ENCODE data around the gene ZNF76. TPM values are rescaled to one million over a fixed set of nuclear protein-coding genes. Genes with fewer than 3 reads are reported as not detected.

ZNF76 gene
- total and polyA plus RNA-seq, 10 of the 15 experiments (the other 5 are each of a cell fraction or from before 2014, with no cell fraction given) = 2.8 to 41.0 (median 24.8) TPM

GRCh38 chr6:35343835-35344550, 84.5 kb downstream of the ZNF76 start:
- Histone ChIP-seq H3K79me2 (ENCODE audit: control insufficient read depth, insufficient read depth, low read length) (peaks cover 34% of the 10 kb centered on the region), H3K9ac (ENCODE audit: control insufficient read depth, insufficient read depth, low read length) (peak overlapping the region; percentile 81; the same call in 1 of the 2 replicates), H3K27ac (ENCODE audit: control insufficient read depth, insufficient read depth) (no peak overlapping the region), H3K9me3 (replicated peaks; ENCODE audit: control insufficient read depth, insufficient read depth, low read length) (no peaks in the 10 kb centered on the region), H3K4me1 (ENCODE audit: control insufficient read depth, insufficient read depth, low read length) (peaks cover 8% of the 10 kb centered on the region), H3K27me3 (replicated peaks in 1 of 2; ENCODE audit: control insufficient read depth in 2 of 2, insufficient read depth in 2 of 2, low read length in 1 of 2) (no peaks in the 10 kb centered on the region), H2AFZ (ENCODE audit: control insufficient read depth, low read depth, low read length) (no peak overlapping the region), H4K20me1 (ENCODE audit: control insufficient read depth, insufficient read depth) (no peaks in the 10 kb centered on the region), H3K4me3 (peak overlapping the region; percentile 84), H3K36me3 (ENCODE audit: control insufficient read depth in 2 of 2, insufficient read depth in 2 of 2, low read length in 1 of 2) (0 out of 4 replicates have a peak, but pooled peaks cover 0 to 3% of the 10 kb centered on the region in 2 experiments), H3K4me2 (ENCODE audit: control insufficient read depth, insufficient read depth) (peak overlapping the region; percentile 98)
- DNase-seq (ENCODE audit: low read depth, low spot score) = no peak
- in situ Hi-C loops (cut with MboI) = loop anchor here (5.0 kb wide), 1 partner anchor 108 kb away; the partner anchor contains the start of gene FANCE
- ChIA-PET SMC1A (ENCODE audit: uncharacterized antibody, unreplicated experiment) (interaction anchor here (0.6 to 5.8 kb wide), 15 partner anchors 17 to 412 kb away, joined by 3 to 116 read pairs (median 4); partner anchors contain the start of genes DEF6, FANCE and RPL10A), RAD21 (ENCODE audit: unreplicated experiment) (interaction anchor here (0.6 to 5.8 kb wide), 10 partner anchors 16 to 390 kb away, joined by 3 to 125 read pairs (median 4); partner anchors contain the start of genes DEF6, FANCE and RPL10A), CTCF (interaction anchor here (0.6 to 6.8 kb wide), 14 partner anchors 15 to 340 kb away, joined by 3 to 177 read pairs (median 4); partner anchors contain the start of genes DEF6, FANCE and RPL10A), POLR2A (interaction anchor here (0.5 to 1.4 kb wide), 6 partner anchors 19 to 395 kb away, joined by 3 to 4 read pairs (median 3); no protein-coding TSS in a partner anchor)
- FAIRE-seq = no peak
- WGBS (ENCODE audit: insufficient coverage, insufficient replicate concordance, low lambda C conversion rate, missing lambda C conversion rate) = 81% methylated on average over 6 of the region's 6 CpGs
- intact Hi-C loops (cut with micrococcal nuclease; ENCODE audit: unreplicated experiment) = loop anchor here (2.0 to 10.0 kb wide), 2 partner anchors 59 to 391 kb away; partner anchors contain the start of gene ARMC12
- ATAC-seq = no peak
- BruUV-seq (replicated peaks) = no TSS peak
- TF ChIP-seq REST (IDR thresholded peaks at IDR 0.05; ENCODE audit: low read depth, low read length) (no peak), POU2F2 (IDR thresholded peaks at IDR 0.05; ENCODE audit: borderline replicate concordance, low read depth, low read length) (no peak), WRNIP1 (IDR thresholded peaks at IDR 0.05; ENCODE audit: borderline replicate concordance, low read depth, low read length) (no peak), CEBPZ (IDR thresholded peaks at IDR 0.05; ENCODE audit: low read depth, low read length) (no peak), IRF5 (IDR thresholded peaks at IDR 0.05; ENCODE audit: borderline replicate concordance) (no peak), SRF (IDR thresholded peaks at IDR 0.05; ENCODE audit: low read depth in 2 of 2, low read length in 2 of 2) (no peak), ZNF687 (IDR thresholded peaks at IDR 0.05) (no peak), EZH2 (IDR thresholded peaks at IDR 0.05; ENCODE audit: borderline replicate concordance, control insufficient read depth, low read depth, low read length) (no peak)

Measured in GM12878 (cell line).